NCI-H2107 (cell line): Measurements from ENCODE around the gene DNPH1.

Experiments used
- DNase-seq: peaks from one replicate; lab custom pipeline; 2025; lab: John Stamatoyannopoulos, UW

The DNPH1 gene, protein sequence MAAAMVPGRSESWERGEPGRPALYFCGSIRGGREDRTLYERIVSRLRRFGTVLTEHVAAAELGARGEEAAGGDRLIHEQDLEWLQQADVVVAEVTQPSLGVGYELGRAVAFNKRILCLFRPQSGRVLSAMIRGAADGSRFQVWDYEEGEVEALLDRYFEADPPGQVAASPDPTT

DNA sequence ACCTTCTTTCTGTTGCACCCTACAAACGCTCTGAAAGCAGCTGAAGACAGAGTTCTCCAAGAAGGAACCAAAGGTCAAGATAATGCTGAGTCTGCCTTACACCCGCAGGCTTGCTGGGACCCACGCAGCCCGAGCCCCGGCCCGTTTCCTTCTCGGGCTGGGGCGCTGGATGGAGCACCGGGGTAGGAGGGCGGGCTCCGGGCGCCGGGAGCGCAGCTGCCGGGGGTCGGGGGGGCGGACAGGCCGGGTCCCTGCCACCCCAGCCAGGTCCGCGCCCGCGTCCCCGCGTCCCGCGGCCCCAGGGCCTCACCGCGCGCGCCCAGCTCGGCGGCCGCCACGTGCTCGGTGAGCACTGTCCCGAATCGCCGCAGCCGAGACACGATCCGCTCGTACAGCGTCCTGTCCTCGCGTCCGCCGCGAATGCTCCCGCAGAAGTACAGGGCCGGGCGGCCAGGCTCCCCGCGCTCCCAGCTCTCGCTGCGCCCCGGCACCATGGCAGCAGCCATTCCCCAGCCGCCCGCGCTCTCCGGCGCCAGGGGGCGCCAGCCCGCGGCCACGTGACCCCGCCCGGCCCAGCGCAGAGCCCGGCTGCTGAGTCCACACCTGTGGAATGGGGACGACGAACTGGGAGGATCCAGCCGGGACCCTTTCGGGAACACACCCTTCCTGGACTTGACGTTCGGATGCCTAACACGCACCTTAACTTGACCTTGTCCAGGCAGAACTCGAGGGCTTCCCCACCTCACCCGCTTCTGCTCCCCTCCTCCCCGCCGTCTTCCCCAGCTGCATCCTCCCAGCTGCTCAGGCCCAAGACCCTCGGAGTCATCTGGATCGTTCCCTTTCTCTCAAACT is at the start of gene DNPH1:
TSS of gene DNPH1 (minus strand) at position 531 of the 852 bp plus-strand sequence. CDS start at position 506, 25 bp downstream.
- no peak for DNase-seq

DNA sequence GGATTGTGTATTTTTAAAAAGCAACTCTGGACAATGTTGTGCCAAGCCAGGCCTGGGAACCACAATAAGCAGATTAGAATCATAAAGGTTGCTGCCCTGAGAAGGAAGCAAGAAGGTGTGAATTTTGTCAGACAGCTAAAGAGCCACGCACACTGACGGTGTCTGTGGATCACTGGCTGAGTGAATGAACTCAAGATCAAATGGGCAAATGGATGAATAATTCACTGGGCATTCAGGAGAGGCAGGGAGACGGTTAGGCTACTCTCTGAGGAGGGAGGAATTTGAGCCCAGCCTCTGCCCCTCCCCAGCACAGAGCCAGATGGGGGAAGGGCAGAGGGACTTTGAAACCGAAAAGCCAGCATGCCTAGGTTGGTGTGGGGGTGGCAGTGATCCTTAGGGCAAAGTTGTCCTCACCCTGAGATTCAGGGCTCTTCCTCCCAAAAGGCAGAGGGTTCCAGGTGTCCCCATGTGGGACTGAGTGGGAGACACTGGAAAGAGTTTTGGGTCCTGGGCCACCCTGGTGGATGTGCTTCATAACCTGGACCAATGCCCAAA is 49.3 kb upstream of the DNPH1 start:
- DNase-seq: no peak

DNA sequence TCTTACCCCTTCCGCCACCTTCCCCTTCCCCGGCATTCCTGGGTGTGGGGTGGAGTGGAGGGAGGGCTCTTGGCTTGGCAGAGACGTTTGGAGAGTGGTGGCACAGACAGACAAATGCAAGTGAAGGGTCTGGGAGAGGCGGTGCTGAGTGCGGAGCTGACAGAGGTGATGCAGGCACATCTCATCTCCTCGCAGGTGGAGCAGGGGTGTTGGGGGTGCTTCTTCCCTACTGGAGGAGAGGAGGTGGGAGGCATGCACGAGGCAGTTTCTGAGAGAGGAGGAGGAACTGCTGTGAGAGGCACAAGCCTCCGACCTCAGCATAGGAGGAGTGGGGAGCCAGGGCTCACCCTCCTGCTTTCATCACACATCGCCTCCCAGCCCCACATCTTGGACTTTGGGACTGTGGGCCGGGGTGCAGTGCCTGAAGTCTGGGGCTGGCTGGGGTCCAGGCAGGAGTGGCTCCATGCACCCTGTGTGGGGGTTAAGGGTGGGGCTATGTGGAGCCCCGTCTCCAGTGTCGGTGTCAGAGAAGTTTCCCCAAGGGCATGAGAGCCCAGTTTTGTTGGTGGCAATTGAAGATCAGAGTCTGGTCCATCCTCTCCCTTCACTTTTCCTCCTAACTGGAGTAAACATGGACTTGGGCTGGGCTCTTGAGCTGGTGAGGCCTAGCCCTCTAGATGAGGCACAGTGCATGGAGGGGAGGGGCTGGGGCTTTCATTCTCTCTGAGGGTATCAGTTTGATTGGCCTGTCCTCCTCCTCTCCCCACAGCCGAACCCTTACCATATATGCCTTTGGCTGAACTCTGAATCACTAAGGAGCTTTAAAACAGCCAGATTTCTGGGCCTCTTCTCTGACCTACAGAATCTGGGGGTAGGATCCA is 48.6 kb upstream of the DNPH1 start:
- no peak for DNase-seq

DNA sequence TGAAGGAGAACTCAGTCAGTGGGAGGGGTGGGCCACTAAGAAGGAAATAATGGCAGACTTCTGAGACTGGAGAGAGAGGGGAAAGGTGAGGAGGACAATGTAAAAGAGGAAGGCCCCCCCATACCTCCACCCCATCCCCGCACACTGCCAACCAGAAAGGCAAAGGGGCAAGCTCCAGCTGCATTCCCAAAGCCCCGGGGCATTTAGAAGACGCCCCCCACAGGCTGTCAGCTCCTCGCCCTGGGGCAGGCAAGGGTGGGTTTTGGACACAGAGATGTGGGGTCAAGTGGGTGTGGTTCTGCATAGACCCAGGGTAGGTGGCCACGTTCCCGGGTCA is 48.0 kb upstream of the DNPH1 start:
- no peak for DNase-seq

DNA sequence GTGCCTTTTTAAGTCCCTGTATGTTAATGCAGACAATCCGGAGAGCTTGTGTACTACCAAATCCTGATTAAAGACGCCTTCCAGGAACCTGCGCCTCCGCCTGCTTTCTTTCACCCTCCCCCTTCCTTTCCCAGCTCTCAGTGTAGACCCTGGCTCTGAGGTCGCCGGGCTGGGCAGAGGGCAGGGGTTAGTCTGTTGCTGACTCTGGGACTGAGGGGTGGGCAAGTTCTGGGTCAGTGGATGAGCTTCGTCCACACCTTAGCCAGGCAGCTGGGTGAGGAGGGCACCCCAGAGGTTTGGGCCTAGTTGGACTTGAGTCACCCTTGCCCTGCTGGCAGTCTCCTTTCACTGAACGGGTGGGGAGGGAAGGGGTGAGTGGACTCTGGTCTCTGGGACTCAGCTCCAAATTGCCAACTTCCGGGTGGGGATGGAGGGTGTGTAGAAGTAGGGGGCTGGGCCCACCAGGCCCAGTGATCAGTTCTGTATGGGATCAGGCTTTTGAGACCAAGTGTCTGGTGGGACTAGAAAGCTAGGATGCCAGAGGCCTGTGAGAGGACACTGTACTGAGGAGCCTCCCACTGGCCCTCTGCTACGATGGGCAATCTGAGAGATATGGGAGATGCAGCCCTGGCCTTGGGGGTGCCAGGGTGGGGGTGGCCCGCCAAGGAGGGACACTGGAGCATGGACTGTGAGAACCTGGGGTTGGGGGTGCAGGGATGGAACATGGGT is 47.5 kb upstream of the DNPH1 start:
- DNase-seq: no peak

DNA sequence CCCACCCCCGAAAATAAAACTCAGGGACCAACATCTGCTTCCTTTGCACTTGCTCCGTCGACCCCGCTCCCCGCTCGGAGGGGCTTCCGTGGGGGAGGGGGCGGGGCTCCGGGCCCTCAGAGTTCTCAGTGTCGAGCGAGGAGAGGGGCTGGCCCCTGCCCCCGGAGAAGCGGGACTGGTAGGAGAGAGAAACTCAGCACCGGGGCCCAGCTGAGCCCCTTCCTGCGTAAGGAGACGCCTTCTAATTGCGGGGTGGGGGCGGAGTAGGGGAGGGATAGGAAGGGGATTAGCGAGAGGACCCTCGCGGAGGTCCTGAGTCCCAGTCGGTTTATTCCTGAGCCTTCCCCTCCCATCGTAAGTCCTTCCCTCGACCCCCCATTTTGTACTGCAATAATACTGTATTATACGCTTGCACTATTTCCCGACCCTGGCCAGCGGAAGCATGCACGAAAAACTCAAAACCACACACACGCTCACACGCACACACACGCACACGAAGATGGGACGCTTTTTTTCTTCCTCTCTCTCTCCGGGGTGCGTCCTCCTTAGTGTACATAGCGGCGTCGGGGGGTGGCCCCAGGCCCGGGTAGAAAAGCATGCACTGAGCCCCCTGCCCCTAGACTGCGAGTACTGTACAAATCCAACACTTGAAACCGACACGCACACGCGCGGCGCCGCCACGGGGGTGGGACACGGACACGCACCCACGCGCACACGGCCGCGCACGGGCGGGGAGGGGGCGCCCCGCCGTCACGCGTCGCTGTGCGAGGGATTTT is 46.7 kb upstream of the DNPH1 start:
- DNase-seq: no peak

DNA sequence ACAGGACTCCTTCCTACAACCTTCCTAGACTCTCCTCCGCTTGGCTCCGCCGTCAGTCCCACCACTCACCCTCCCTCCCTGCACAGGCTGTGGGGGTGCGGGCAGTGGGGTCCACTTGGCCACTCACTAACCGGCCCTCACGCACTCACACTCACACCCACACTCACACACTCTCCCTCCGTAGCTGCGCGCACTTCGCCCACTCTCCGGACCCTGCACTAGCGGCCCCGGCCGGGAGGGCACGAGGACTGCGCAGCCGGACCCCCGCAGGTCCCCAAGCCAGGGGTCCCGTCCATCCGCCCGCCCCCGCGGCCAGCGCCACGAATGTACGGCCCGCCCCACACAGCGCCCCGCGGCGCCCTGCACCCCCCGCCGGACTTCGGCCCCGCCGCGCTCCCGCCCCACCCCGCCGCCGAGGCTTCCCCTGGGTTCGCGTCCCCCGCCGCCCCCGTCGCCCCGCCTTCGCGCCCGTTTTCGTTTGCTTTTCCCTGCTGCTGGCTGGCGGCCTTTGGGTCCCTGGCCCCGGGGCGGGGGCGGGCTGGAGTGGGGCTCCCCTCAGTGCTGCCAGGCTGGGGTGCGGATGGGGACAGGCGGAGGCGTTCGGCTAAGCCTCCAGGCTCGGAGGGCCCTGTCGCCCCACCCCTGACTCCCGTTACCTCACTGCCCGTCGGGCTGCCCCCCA is 45.8 kb upstream of the DNPH1 start:
- DNase-seq: no peak

DNA sequence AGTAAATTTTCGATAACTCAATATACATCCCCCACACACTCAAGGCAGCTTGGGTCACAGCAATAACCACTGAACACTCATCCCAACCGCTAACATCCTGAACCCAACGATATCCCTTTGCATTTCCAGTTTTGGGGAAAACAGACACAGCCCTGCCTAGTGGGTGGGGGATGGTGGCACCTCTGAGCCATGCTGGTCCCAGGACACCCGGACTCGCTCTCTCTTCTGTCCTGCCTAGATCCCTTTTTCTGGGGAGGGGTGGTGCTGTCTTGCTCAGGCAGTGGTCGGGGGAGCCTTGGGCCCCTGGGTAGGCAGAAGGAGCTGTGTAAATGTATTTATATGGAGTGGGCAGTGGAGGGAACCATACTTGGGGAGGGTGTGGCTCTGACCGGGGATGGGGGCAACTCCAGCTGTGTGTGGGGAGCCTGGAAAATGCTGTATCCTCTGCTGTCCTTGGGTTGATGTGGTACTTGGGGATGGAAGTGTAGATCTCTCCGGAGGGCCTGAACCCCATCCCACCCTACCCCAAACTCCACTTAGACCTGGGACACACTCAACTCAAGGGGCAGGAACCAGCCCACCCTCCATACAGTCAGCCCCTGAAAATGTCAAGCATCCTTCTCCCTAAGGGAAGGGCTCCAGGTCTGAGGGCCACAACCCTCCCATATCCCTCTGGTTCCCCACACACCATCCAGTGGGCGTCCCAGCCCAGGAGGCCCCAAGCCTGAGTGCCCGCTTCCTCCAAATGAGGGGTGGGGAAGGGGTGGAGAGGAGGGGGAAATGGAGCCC is 45.0 kb upstream of the DNPH1 start:
- DNase-seq: no peak

DNA sequence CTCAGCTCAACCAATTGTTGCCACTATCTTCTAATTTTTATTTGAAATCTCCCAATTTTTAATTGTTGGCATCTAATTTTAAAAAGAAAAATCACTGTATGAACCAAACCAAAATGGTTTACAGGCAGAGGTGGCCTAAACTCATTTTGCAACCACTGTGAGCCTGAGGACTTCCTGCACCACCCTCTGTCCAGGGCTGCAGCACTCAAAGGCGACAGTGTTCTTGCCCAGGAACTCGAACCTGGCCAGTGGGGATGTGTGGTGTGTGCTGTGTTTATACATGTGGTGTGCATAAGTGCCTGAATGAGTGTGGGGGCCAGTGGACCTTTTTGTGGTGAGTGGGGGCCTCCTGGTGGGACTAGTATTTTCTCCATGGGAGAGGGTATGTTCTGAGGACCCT is 44.4 kb upstream of the DNPH1 start:
- DNase-seq: no peak

DNA sequence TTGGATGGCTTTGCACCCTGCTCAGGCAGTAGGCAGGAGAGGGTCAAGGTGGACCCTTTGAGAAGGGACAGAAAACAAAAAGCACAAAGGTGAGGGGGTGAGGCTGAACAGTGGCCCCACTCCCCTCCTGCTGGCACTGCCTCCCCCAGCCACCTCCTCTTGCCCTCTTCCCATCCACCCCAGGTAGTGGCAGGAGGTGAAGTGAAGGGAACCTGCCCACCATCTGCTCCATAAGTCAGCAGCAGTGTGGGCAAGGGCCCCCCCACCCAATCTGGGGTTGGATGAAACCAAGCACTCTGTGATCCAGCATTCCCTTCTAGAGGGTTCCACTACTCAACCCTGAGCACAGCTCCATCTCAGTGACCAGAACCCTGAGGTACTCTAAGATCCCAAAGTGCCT is 42.7 kb upstream of the DNPH1 start:
- DNase-seq: no peak

DNA sequence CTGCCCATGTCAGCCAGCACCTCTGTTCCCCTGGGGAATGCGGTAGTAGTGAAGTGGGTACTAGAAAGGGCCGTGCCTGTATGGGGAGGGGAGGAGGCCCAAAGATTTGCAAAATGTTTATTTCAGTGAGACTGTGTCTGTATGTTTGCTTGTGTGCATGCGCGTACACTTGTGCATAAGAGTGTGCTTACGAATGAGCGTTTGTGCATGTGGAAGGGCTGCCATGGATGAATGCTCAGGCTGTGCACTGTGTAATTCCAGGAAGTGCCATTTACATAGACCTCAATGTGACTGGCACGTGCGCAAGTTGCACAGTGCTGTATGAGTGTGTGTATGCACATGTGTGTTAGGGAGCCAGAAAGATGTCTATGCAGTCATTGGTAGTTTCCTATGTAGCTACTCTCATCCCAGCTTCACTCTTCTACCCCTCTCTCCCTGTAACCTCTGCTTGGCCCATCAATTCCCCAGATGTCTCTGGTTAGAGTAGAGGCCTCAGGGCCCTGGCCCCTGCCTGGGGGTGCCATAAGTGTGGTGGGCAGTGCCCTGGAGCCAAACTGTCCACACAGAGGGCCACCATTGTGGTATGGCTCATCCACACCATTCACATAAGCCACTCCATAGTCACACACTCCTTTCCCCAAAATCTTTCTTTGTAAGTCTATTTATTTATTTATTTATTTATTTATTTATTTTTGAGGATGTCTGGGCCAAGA is 42.0 kb upstream of the DNPH1 start:
- peak; percentile 51 for DNase-seq

DNA sequence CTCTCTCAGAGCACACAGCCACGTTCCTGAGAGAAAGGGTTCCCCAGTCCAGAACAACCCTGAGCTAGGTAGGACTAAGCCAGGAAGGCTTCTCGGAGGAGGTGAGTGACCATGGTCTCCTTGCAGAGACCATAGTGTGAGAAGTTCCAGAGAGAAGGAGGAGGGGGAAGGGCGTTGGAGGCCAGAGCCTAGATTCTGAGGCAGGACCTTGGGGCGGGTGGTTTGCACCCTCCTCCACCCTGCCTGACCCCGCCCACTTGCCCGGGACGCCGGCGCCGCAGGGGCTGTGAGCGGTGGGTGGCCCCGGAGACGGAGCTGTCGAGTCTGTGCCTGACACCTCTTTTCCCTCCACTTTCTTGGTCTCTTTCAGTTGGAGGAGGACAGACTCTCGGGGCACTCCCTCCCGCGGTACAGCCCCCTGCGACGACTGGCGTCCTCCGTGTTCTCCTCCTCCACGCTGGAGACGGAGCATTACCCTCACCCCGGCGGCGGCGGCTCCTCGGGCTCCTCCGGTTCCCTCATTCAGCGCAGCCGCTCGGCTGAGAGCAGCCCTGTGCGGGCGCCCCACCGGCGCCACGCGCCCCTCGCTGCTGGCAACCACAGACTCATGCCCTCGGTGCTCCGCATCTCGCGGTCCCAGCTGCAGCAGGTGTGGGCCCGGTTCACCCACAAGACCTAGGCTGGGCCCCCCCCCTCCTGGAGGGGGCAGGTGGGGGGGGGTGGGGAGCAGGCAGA is 40.2 kb upstream of the DNPH1 start:
- DNase-seq: no peak

DNA sequence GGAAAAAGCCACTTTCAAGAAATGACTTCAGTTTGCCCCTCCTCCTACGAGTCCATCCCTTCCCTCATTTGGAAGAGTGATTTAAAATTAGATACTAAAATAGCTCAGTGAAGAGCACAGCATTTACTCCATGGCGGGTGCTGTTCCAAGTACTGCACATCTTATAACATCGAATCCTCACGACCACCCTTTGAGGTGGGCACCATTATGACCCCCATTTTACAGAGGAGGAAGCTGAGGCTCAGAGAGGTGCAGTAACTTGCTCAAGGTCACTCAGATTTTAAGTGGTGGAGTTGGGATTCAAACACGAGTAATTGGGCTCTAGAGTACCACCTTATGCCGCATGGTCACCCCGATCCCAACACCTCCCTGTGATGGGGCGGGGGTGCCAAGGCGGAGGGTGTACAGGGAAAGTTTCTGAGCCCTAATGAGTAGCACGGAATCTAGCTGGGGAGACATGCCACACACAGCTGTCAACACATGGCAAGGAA is 39.5 kb upstream of the DNPH1 start:
- DNase-seq: no peak

DNA sequence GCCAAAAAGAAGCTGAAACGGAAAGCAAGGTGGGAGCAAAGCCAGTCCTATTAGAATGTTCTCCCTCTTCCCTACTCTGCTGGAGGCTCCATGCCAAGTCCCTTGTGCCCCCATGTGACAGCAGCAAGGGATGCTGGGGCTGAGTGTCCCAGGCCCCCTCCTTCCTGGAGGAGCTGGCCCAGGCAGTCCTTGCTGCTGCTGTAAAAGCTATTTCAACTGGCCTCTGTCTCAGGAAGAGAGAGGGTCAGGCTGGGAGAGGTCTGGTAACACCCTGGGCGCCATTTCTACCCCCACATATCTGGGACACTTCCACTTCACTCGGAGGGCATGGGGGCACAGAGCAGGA is 39.0 kb upstream of the DNPH1 start:
- no peak for DNase-seq

DNA sequence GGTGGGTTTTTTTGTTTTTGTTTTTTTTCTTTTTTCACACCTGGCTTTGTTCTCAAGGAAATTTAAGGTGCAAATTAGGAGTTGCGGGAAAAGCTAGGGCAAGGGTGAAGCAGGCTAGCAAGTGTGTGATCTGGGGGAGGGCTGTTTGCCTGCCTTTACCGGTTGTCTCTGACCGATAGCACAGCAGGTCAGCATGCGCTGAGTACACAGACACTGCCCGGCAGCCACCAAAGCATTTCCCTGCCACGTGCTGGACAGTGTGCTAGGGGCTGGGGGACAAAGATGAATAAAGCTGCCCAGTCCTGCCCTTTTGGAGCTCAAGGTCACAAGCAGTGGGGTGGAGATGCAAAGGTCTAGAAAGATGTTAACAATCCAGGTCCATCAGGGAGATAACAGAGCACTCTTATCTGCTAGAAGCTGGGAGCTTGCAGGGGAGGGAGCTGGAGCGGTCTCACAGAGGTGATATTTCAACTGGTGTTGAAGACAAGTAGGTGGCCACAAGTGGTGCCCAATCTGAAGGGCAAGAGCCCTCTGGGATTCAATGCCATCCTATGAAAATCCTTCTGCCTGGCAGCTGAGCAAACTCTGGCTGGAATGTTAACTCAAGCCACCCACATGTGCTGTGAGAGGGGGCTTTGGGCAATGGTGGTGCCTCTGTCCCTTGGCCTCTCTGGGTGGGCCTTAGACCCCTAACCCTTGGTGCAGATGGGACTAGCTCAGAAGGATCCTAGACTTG is 38.5 kb upstream of the DNPH1 start:
- DNase-seq: no peak

DNA sequence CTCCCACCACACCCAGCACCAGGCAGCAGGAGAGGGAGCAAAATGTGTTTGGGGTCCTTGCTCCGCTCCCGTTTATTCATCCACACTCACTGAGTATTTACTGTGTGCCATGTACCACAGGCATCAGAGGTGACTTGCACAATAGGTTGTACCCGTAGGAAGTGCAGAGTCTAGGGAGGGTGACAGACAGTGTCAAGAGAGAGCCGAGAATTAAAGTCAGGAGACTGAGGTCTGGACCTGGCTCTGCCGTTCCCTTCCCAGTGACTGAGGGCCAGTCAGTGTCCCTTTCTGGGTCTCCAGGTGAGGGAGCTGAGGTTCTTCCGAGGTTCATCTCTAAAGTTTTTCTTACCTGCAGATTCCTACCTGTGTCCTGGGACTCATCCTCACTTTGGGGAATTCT is 36.3 kb upstream of the DNPH1 start:
- no peak for DNase-seq

DNA sequence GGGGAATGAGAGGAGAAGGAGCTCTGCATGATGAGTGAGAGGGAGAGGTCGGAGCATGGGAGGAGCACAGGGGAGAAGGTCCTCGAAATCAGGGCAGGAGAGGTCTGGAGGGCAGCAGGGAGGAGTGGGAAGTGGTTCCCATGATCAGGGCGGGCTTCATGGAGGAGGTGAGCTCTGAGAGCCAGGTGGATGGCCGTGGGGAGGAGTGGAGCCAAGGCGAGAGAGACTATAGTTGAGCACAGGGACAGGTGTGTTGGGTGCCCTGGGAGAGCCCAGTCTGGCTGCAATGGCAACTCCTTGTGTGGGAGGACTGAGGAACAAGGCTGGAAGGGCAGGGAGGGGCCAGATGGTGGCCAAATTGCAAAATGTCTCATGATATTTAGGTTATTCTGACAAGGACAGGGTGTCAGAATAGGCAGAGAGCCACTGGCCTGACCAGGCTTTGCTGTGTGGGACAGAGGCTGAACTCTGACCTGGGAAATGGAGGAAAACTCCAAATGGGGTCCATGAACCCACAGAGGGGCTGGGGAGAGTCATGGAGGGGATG is 35.4 kb upstream of the DNPH1 start:
- no peak for DNase-seq
